Pancreas (tissue), 10 donors: ENCODE data around the gene KIF2C. TPM values are rescaled to one million over a fixed set of nuclear protein-coding genes. Genes with fewer than 3 reads are reported as not detected.

Experiments used
- ATAC-seq, 4 donors: fragments of 200-7000 bp; cut with Tn5 transposase; one replicate each; pipeline versions ENCODE4 v1.8.0 to v1.9.1; 2020; ENCODE audit warnings: mild to moderate bottlenecking in 4 of 4, moderate library complexity in 4 of 4
- DNase-seq, 6 donors: peaks; one replicate each; pipeline ENCODE4 v3.0.0-alpha.2; 2020
- FAIRE-seq: peaks from 2 replicates; lab custom pipeline; 2012; peaks lifted over from hg19 to GRCh38; lab: Jason Lieb, UNC
- H3K27ac ChIP-seq, 4 donors: fragments of 200-600 bp; sonication (generic); 1 replicate in 3 of 4; 2 replicates in 1 of 4; pipeline versions ENCODE4 v1.5.0 to v1.8.0; 2020
- H3K27me3 ChIP-seq, 4 donors: fragments of 200-600 bp; one replicate each; pipeline ENCODE4 v1.8.0; 2021
- H3K36me3 ChIP-seq, 3 donors: fragments of 200-600 bp; sonication (generic) in 1 of 3; one replicate each; pipeline versions ENCODE4 v1.5.0 to v1.8.0; 2020 to 2021
- H3K4me1 ChIP-seq, 3 donors: fragments of 200-600 bp; one replicate each; pipeline ENCODE4 v1.8.0; 2021
- H3K4me3 ChIP-seq, 4 donors: fragments of 200-600 bp; sonication (generic) in 2 of 4; one replicate each; pipeline versions ENCODE4 v1.5.0 to v1.8.0; 2020 to 2021
- H3K9me3 ChIP-seq, 4 donors: fragments of 200-600 bp; one replicate each; pipeline ENCODE4 v1.8.0; 2021
- WGBS, 2 donors: extraction: QIAGEN DNeasy Blood & Tissue Kit; methylation state at CpG; one replicate each; pipeline ENCODE4 v1.1.7; 2013; 5-methylcytosine and 5-hydroxymethylcytosine counted together
- intact Hi-C, 3 donors: fragments of 100-400 bp; cut with DNase I; formaldehyde crosslinking; loops; one replicate each; pipeline versions ENCODE4 v1.11.1 to v1.14.2; 2022
- polyA plus RNA-seq, 2 donors: library from polyadenylated mRNA; stranded (reverse); fragments of 200-250 nt; gene quantifications; one replicate each; pipeline ENCODE4 v1.2.3, GENCODE V29; 2013
- total RNA-seq, 6 donors: library from RNA; stranded (reverse); fragmentation: NEBNext Ultra II Directional in 4 of 6; extraction: Animal tissue kit (Norgen Biotek cat#: 25700) in 4 of 6; gene quantifications; one replicate each; pipeline versions ENCODE4 v1.2.1 to v1.2.4, GENCODE V29; 2021 to 2023
- TF ChIP-seq, protein P1 (sequence below), 4 donors: fragments of 200-600 bp; sonication (generic) in 3 of 4; IDR thresholded peaks; one replicate each; pipeline versions ENCODE4 v1.5.0 to v1.8.0; 2021; ENCODE audit warnings: antibody characterized with exemption in 4 of 4
- donor health status: healthy with polysubstance abuse.
- donor health status: DM: no; HTN: no; CAD: no; lungs with moderate emphysema.
- donor health status: DM: no; HTN: no; CAD: no.
- donor health status: control.
- donor health status: control.
- donor health status: Bipolar disorder and iron deficiency.
- donor health status: DM: yes; HTN: yes; CAD: no.
- donor health status: DM: no; HTN: no; CAD: no.
- donor health status: DM: no; HTN: no; CAD: no.
- donor health status: DM: yes; HTN: yes; CAD: no.

The KIF2C gene
- total and polyA plus RNA-seq, 8 donors = 0.12 to 1.6 (median 0.40) TPM; not detected in 1

- no peaks in the 10 kb centered on the region for H3K9me3 ChIP-seq
- 29 to 35% methylated on average over 15 of the region's 15 CpGs for WGBS, 2 donors
- ATAC-seq (peak; percentile 75 to 97 (median 94)), FAIRE-seq (peak; percentile 67), DNase-seq (peak in 2 of 6 donors; percentile 23 to 43)
- intact Hi-C loops = no loop called here
- H3K4me1 ChIP-seq = no peaks in the 10 kb centered on the region
- H3K27ac ChIP-seq = no peak overlapping the region
- H3K4me3 ChIP-seq = peak overlapping the region in 1 of 4 donors; percentile 19
- H3K27me3 ChIP-seq = no peaks in the 10 kb centered on the region
- no peaks in the 10 kb centered on the region for H3K36me3 ChIP-seq
- TF ChIP-seq, protein P1, sequence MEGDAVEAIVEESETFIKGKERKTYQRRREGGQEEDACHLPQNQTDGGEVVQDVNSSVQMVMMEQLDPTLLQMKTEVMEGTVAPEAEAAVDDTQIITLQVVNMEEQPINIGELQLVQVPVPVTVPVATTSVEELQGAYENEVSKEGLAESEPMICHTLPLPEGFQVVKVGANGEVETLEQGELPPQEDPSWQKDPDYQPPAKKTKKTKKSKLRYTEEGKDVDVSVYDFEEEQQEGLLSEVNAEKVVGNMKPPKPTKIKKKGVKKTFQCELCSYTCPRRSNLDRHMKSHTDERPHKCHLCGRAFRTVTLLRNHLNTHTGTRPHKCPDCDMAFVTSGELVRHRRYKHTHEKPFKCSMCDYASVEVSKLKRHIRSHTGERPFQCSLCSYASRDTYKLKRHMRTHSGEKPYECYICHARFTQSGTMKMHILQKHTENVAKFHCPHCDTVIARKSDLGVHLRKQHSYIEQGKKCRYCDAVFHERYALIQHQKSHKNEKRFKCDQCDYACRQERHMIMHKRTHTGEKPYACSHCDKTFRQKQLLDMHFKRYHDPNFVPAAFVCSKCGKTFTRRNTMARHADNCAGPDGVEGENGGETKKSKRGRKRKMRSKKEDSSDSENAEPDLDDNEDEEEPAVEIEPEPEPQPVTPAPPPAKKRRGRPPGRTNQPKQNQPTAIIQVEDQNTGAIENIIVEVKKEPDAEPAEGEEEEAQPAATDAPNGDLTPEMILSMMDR (IDR thresholded peaks at IDR 0.05) = peak; percentile 28 to 61 (median 42)
Observed at GRCh38 chr1:44707959-44708831, 31.4 kb upstream of the KIF2C start.

- no peaks in the 10 kb centered on the region for H3K27me3 ChIP-seq
- TF ChIP-seq, protein P1 (IDR thresholded peaks at IDR 0.05) = no peak
- WGBS, 2 donors = 45 to 58% methylated on average over 6 of the region's 6 CpGs
- no peak for FAIRE-seq
- intact Hi-C loops = no loop called here
- DNase-seq = no peak
- H3K27ac ChIP-seq = no peak overlapping the region
- H3K9me3 ChIP-seq = no peaks in the 10 kb centered on the region
- H3K4me1 ChIP-seq = peaks cover 0 to 6% (median 0%) of the 10 kb centered on the region in 3 donors
- no peak overlapping the region for H3K4me3 ChIP-seq
- no peak for ATAC-seq
- no peaks in the 10 kb centered on the region for H3K36me3 ChIP-seq
Observed at GRCh38 chr1:44713321-44713781, 26.3 kb upstream of the KIF2C start.

DNA sequence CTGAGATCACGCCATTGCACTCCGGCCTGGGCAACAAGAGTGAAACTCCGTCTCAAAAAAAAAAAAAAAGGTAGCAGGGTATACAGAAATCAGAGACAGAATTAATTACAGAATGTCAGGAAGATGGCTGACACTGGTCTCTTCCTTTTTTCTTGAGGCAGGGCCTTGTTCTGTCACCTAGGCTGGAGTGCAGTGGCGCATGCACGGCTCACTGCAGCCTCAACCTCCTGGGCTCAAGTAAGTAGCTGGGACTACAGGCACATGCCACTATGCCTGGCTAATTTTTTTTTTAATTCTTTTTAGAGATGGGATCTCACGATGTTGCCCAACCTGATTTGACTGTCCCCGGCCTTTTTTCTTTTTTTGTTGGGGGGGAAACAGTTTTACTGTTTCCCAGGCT is 25.1 kb upstream of the KIF2C start:
- Histone ChIP-seq H3K4me3 (no peak overlapping the region), H3K36me3 (no peaks in the 10 kb centered on the region), H3K27me3 (no peaks in the 10 kb centered on the region), H3K4me1 (peaks cover 0 to 6% (median 0%) of the 10 kb centered on the region in 3 donors), H3K27ac (no peak overlapping the region), H3K9me3 (no peaks in the 10 kb centered on the region)
- ATAC-seq = peak in 2 of 4 donors; percentile 22 to 32
- FAIRE-seq = no peak
- intact Hi-C loops = no loop called here
- TF ChIP-seq, protein P1 (IDR thresholded peaks at IDR 0.05) = no peak
- DNase-seq = no peak
- 82 to 83% methylated on average over 7 of the region's 7 CpGs for WGBS, 2 donors

- no peak overlapping the region for H3K27ac ChIP-seq
- no peaks in the 10 kb centered on the region for H3K27me3 ChIP-seq
- FAIRE-seq (no peak), ATAC-seq (peak; percentile 81 to 99 (median 95)), DNase-seq (peak in 3 of 6 donors; percentile 50 to 82 (median 56))
- 7 to 8% methylated on average over 9 of the region's 9 CpGs for WGBS, 2 donors
- no peak overlapping the region for H3K4me3 ChIP-seq
- intact Hi-C loops = no loop called here
- TF ChIP-seq, protein P1 (IDR thresholded peaks at IDR 0.05) = peak; percentile 83 to 92 (median 88)
- H3K36me3 ChIP-seq = no peaks in the 10 kb centered on the region
- H3K9me3 ChIP-seq = no peaks in the 10 kb centered on the region
- peaks cover 0 to 6% (median 0%) of the 10 kb centered on the region in 3 donors for H3K4me1 ChIP-seq
Observed at GRCh38 chr1:44714944-44715571, 24.6 kb upstream of the KIF2C start.
